Spleen (tissue), 13 donors: ENCODE data around the gene ABLIM3. TPM values are rescaled to one million over a fixed set of nuclear protein-coding genes. Genes with fewer than 3 reads are reported as not detected.

Experiments
- DNase-seq: peaks from one replicate; pipeline ENCODE4 v3.0.0-alpha.2; 2020
- H3K27ac ChIP-seq, 8 donors: fragments of 200-600 bp; sonication (generic) in 7 of 8; 1 replicate in 4 of 8; 2 replicates in 4 of 8; pipeline versions ENCODE4 v1.5.0 to v1.8.0; 2016 to 2021; ENCODE audit warnings: inconsistent platforms in 4 of 8, mild to moderate bottlenecking in 4 of 8, moderate library complexity in 1 of 8
- H3K27me3 ChIP-seq, 7 donors: fragments of 200-600 bp; sonication (generic) in 6 of 7; replicated peaks in 1 of 7; 1 replicate in 4 of 7; 2 replicates in 3 of 7; pipeline versions ENCODE4 v1.5.0 to v1.8.0; 2016 to 2021; ENCODE audit warnings: inconsistent platforms in 3 of 7, mild to moderate bottlenecking in 1 of 7
- H3K36me3 ChIP-seq, 6 donors: fragments of 200-600 bp; sonication (generic) in 5 of 6; 1 replicate in 4 of 6; 2 replicates in 2 of 6; pipeline versions ENCODE4 v1.5.0 to v1.8.0; 2016 to 2021; ENCODE audit warnings: inconsistent platforms in 2 of 6
- H3K4me1 ChIP-seq, 6 donors: fragments of 200-600 bp; sonication (generic) in 5 of 6; 1 replicate in 3 of 6; 2 replicates in 3 of 6; pipeline versions ENCODE4 v1.5.0 to v1.8.0; 2016 to 2021; ENCODE audit warnings: inconsistent platforms in 3 of 6
- H3K4me3 ChIP-seq, 8 donors: fragments of 200-600 bp; sonication (generic) in 7 of 8; 1 replicate in 4 of 8; 2 replicates in 4 of 8; pipeline versions ENCODE4 v1.5.0 to v1.8.0; 2016 to 2021; ENCODE audit warnings: inconsistent platforms in 4 of 8, mild to moderate bottlenecking in 4 of 8, moderate library complexity in 2 of 8
- H3K9me3 ChIP-seq, 8 donors: fragments of 200-600 bp; sonication (generic) in 7 of 8; 1 replicate in 4 of 8; 2 replicates in 4 of 8; pipeline versions ENCODE4 v1.5.0 to v1.8.0; 2016 to 2021; ENCODE audit warnings: inconsistent platforms in 4 of 8
- POLR2A ChIP-seq, 3 donors: fragments of 450-650 bp; IDR thresholded peaks; one replicate each; pipeline ENCODE4 v1.5.1; 2017; ENCODE audit warnings: antibody characterized with exemption in 3 of 3, mild to moderate bottlenecking in 1 of 3
- POLR2AphosphoS5 ChIP-seq, 3 donors: sonication (generic); formaldehyde crosslinking; IDR thresholded peaks; one replicate each; pipeline ENCODE4 v1.5.1; 2017; ENCODE audit warnings: antibody characterized with exemption in 3 of 3
- whole genome bisulfite sequencing, 5 donors: extraction: QIAGEN DNeasy Blood & Tissue Kit in 3 of 5; methylation state at CpG; one replicate each; pipeline versions ENCODE4 v1.1.5 to v1.1.7; 2013 to 2018; 5-methylcytosine and 5-hydroxymethylcytosine counted together
- intact Hi-C: fragments of 100-400 bp; cut with DNase I; formaldehyde crosslinking; loops from one replicate; pipeline ENCODE4 v1.15.0; 2023; ENCODE audit warnings: low total_unique reads
- long read RNA-seq, 2 donors: transcript quantifications; one replicate each; lab custom pipeline, GENCODE V29; 2026
- polyA plus RNA-seq, 3 donors: library from polyadenylated mRNA; stranded (reverse); fragments of 200-250 nt; gene quantifications; one replicate each; pipeline ENCODE4 v1.2.1, GENCODE V29; 2013
- total RNA-seq, 7 donors: library from RNA; depleted of rRNA in 3 of 7; stranded (reverse); fragments of >200 nt in 3 of 7; fragmentation: NEBNext Ultra II Directional in 4 of 7; extraction: Animal tissue kit (Norgen Biotek cat#: 25700) in 4 of 7; gene quantifications; one replicate each; pipeline versions ENCODE4 v1.1.0 to v1.2.1, GENCODE V29; 2016 to 2021
- TF ChIP-seq, protein P1 (sequence below), 11 experiments: fragments of 200-600 bp in 7 of 11; fragments of 450-650 bp in 4 of 11; sonication (generic) in 4 of 11; IDR thresholded peaks in 8 of 11; conservative IDR thresholded peaks in 3 of 11; 1 replicate in 7 of 11; 2 replicates in 4 of 11; pipeline versions ENCODE4 v1.4.0 to v1.8.0; 2016 to 2021; ENCODE audit warnings: antibody characterized with exemption in 11 of 11, inconsistent platforms in 4 of 11, mild to moderate bottlenecking in 1 of 11
- donor health status: healthy with polysubstance abuse.
- donor health status: DM: no; HTN: no; CAD: no; lungs with moderate emphysema.
- donor health status: DM: no; HTN: no; CAD: no.
- donor health status: Bipolar disorder and iron deficiency.
- donor health status: healthy.
- donor health status: DM: no; HTN: no; CAD: no.
- donor health status: DM: yes; HTN: yes; CAD: no.

The ABLIM3 gene
- total RNA-seq (10 to 100 TPM; 12.8 to 32.9 (median 22.0) TPM), polyA plus RNA-seq (1 to 10 TPM; 3.3 to 5.2 (median 4.5) TPM)
- long read RNA-seq, donor 1, partial matches to known transcripts, result 0 of 1 reads
- long read RNA-seq, donor 1, other reads (novel, unspliced or antisense), result 0 of 1 reads
- long read RNA-seq, donor 2, result 0 reads

DNA sequence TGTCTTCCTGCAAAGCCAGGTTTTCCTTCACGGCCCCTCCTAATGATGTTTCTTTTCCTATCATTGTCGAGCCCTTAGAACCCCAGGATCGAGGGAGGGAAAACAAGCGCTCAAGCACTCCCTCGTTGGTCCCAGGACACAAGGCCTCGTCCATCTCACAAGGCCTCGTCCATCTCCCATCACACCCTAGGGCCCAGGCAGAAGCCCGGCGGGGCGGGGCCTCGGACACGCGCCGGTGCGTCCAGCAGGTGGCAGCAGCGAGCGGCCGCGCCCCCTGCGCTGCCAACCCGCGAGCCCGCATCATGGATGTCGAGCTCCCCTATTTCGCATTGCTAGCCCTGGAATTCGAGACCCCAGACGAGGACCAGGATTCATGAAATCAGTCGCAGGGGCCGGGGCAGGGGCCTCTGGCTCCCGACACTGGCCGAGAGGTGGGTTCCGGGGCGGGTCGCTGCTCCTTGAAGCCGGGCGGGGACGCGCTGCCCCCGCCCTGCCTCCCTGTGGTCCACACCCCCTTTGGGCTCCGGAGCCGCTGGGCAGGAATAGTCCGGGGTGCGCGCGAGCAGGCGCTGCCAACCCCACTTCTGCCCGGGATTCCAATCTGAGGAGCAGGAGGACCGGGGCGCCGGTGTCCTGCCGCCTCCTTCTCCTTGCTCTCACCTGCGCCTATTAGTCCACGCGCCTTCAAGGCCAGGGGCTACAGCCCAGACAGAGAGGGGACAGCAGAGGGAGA is at the start of gene ABLIM3:
TSS of gene ABLIM3 (plus strand) at position 270 of the 733 bp plus-strand sequence. CDS start 603 bp downstream, outside the sequence.
- Histone ChIP-seq H3K27me3 (peaks cover 0 to 48% (median 8%) of the 10 kb centered on the region in 7 donors), H3K9me3 (peaks cover 0 to 8% (median 0%) of the 10 kb centered on the region in 8 donors), H3K27ac (peak within 1 kb of the TSS in 7 of 8 donors; percentile 41 to 81 (median 60)), H3K4me3 (peak within 1 kb of the TSS; percentile 57 to 83 (median 62)), H3K4me1 (peaks cover 3 to 36% (median 21%) of the 10 kb centered on the region in 6 donors), H3K36me3 (no peaks in the 10 kb centered on the region)
- WGBS, 5 donors, result 5 to 7% (median 6%) methylated on average over 39 to 54 of the region's 54 CpGs
- DNase-seq, result peak; percentile 93
- TF ChIP-seq, protein P1, sequence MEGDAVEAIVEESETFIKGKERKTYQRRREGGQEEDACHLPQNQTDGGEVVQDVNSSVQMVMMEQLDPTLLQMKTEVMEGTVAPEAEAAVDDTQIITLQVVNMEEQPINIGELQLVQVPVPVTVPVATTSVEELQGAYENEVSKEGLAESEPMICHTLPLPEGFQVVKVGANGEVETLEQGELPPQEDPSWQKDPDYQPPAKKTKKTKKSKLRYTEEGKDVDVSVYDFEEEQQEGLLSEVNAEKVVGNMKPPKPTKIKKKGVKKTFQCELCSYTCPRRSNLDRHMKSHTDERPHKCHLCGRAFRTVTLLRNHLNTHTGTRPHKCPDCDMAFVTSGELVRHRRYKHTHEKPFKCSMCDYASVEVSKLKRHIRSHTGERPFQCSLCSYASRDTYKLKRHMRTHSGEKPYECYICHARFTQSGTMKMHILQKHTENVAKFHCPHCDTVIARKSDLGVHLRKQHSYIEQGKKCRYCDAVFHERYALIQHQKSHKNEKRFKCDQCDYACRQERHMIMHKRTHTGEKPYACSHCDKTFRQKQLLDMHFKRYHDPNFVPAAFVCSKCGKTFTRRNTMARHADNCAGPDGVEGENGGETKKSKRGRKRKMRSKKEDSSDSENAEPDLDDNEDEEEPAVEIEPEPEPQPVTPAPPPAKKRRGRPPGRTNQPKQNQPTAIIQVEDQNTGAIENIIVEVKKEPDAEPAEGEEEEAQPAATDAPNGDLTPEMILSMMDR (IDR thresholded peaks at IDR 0.05 in 8 of 11, conservative IDR thresholded peaks at IDR 0.05 in 3 of 11), result peak; percentile 70 to 97 (median 91)
- TF ChIP-seq POLR2AphosphoS5 (IDR thresholded peaks at IDR 0.05) (peak; percentile 24 to 73 (median 57)), POLR2A (IDR thresholded peaks at IDR 0.05) (no peak)
- intact Hi-C loops, result loop anchor here (10.0 kb wide), 1 partner anchor 83 kb away; no protein-coding TSS in a partner anchor

DNA sequence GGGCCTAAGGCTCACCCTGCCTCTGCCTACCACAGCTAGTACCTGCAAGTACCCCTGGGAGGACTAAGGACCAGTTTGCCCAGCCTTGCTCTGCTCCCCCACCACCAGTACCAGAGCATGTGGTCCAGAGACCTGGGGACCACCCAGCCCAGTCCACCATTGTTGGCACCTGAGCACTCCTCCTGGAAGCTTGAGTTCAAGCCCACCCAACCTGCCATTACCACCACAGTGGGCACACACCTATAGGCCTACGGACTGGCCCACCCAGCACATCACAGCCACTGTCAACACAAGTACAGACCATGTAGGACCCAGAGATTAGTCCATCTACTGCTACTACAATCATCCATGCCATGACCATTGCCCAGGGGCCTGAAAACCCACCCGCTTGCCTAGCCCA is 47.7 kb upstream of the ABLIM3 start:
- peaks cover 0 to 4% (median 0%) of the 10 kb centered on the region in 7 donors for H3K27me3 ChIP-seq
- H3K4me1 ChIP-seq, result no peaks in the 10 kb centered on the region
- H3K27ac ChIP-seq, result no peak overlapping the region
- intact Hi-C loops, result no loop called here
- H3K9me3 ChIP-seq, result peaks cover 0 to 43% (median 30%) of the 10 kb centered on the region in 8 donors
- DNase-seq, result no peak
- H3K4me3 ChIP-seq, result no peak overlapping the region
- WGBS, 5 donors, result 36 to 50% (median 44%) methylated on average over 2 of the region's 2 CpGs
- TF ChIP-seq POLR2AphosphoS5 (IDR thresholded peaks at IDR 0.05) (no peak), POLR2A (IDR thresholded peaks at IDR 0.05) (no peak)
- TF ChIP-seq, protein P1 (IDR thresholded peaks at IDR 0.05 in 8 of 11, conservative IDR thresholded peaks at IDR 0.05 in 3 of 11), result no peak
- no peaks in the 10 kb centered on the region for H3K36me3 ChIP-seq

DNA sequence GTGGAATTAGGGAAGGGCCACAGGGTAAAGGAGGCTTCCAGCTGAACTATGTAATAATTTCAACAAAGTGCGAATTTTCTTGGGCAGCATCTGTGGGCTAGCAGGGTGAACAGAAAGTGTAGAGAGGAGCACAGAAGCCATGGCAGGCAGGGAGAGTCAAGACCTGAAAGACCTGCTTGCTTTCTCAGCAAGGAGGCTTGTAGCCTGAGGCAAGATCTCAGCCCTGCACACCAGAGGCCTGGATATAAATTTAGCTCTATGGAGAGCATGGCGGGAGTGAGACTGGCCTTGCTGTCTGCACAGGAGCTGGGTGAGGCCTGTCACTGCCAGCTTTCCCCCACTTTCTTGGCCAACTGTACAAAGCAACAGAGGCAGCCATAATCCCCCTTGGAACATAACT is 46.3 kb upstream of the ABLIM3 start:
- H3K27ac ChIP-seq, result no peak overlapping the region
- H3K27me3 ChIP-seq, result peaks cover 0 to 4% (median 0%) of the 10 kb centered on the region in 7 donors
- no peaks in the 10 kb centered on the region for H3K4me1 ChIP-seq
- WGBS, 5 donors, result 73 to 97% (median 92%) methylated on average over 2 of the region's 2 CpGs
- H3K4me3 ChIP-seq, result no peak overlapping the region
- peaks cover 4 to 57% (median 44%) of the 10 kb centered on the region in 8 donors for H3K9me3 ChIP-seq
- no peaks in the 10 kb centered on the region for H3K36me3 ChIP-seq
- no peak for DNase-seq
- TF ChIP-seq POLR2AphosphoS5 (IDR thresholded peaks at IDR 0.05) (no peak), POLR2A (IDR thresholded peaks at IDR 0.05) (no peak)
- TF ChIP-seq, protein P1 (IDR thresholded peaks at IDR 0.05 in 8 of 11, conservative IDR thresholded peaks at IDR 0.05 in 3 of 11), result no peak
- intact Hi-C loops, result no loop called here

DNA sequence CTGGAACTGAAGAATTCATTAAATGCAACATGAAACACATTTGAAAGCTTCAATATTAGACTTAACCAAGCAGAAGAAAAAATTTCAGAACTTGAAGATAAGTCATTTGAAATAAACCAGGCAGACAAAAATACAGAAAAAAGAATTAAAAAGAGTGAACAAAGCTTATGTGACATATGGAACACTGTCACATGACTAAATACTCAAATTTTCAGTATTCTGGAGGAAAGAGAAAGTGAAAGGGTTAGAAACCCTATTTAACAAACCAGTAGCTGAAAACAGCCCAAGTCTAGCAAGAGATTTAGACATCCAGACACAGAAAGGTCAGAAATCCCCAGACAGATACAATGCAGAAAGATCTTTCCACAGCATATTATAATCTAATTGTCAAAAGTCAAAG is 41.4 kb upstream of the ABLIM3 start:
- TF ChIP-seq POLR2AphosphoS5 (IDR thresholded peaks at IDR 0.05), result no peak
- no peak for TF ChIP-seq POLR2A (IDR thresholded peaks at IDR 0.05)
- TF ChIP-seq, protein P1 (IDR thresholded peaks at IDR 0.05 in 8 of 11, conservative IDR thresholded peaks at IDR 0.05 in 3 of 11), result no peak
- DNase-seq, result no peak
- Histone ChIP-seq H3K36me3 (no peaks in the 10 kb centered on the region), H3K27me3 (no peaks in the 10 kb centered on the region), H3K9me3 (peaks cover 9 to 66% (median 58%) of the 10 kb centered on the region in 8 donors), H3K4me3 (no peak overlapping the region), H3K4me1 (no peaks in the 10 kb centered on the region), H3K27ac (no peak overlapping the region)
- intact Hi-C loops, result no loop called here
